NCI-H1694 (cell line): ENCODE data around the gene COCH.
"Not testable (repeated sequence)": the region's sequence is repeated elsewhere in the genome, so short reads cannot be mapped to it uniquely, and the experiment has no call there.

Source experiments
- DNase-seq: peaks from one replicate; lab custom pipeline; 2025; lab: John Stamatoyannopoulos, UW

The COCH gene

GRCh38 chr14:30928462-30928861 lies 54.1 kb downstream of the COCH start:
- DNase-seq, result no peak

- not testable (repeated sequence) for DNase-seq
These were observed 59.6 kb downstream of the COCH start for GRCh38 chr14:30933937-30934336.

- DNase-seq, result no peak
These were observed 61.1 kb downstream of the COCH start for GRCh38 chr14:30935445-30935844.

- no peak for DNase-seq
These were observed 64.3 kb downstream of the COCH start for GRCh38 chr14:30938617-30939016.
